ENCODE results near the gene MYH7.

MYH7 gene

DNA sequence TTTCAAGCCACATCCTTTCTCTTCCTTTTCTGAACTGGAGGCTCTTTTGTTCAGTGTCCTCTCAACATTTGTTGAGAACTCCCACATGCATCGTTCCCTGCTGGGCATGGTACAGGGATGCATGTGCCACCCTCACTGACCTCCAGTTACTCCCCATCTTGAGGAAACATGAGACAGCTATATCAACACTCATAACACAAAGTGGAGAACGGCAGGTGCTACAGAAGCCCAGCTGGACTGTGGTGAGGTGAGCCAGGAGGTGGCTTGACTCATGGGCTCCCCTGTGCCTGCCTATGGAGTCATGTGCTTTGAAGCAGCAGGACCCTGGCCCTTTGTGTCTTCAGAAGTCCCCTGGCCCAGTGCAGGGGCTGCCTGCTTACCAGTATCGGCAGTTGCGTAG lies 37.1 kb downstream of the MYH7 start:
- no peak for TF ChIP-seq EZH2phosphoT487 (conservative IDR thresholded peaks at IDR 0.05; ENCODE audit: low read length)
- TF ChIP-seq, protein P1, sequence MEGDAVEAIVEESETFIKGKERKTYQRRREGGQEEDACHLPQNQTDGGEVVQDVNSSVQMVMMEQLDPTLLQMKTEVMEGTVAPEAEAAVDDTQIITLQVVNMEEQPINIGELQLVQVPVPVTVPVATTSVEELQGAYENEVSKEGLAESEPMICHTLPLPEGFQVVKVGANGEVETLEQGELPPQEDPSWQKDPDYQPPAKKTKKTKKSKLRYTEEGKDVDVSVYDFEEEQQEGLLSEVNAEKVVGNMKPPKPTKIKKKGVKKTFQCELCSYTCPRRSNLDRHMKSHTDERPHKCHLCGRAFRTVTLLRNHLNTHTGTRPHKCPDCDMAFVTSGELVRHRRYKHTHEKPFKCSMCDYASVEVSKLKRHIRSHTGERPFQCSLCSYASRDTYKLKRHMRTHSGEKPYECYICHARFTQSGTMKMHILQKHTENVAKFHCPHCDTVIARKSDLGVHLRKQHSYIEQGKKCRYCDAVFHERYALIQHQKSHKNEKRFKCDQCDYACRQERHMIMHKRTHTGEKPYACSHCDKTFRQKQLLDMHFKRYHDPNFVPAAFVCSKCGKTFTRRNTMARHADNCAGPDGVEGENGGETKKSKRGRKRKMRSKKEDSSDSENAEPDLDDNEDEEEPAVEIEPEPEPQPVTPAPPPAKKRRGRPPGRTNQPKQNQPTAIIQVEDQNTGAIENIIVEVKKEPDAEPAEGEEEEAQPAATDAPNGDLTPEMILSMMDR (IDR thresholded peaks at IDR 0.05; ENCODE audit: insufficient read depth, low read length, poor library complexity, severe bottlenecking): no peak
- Histone ChIP-seq H3K4me2 (ENCODE audit: low read depth, low read length, poor library complexity, severe bottlenecking) (no peak overlapping the region), H3K79me2 (ENCODE audit: insufficient read depth, low read length) (no peaks in the 10 kb centered on the region), H3K4me3 (ENCODE audit: insufficient read depth, low read length, poor library complexity, severe bottlenecking) (no peak overlapping the region), H2AFZ (ENCODE audit: low read depth, low read length, severe bottlenecking) (no peak overlapping the region), H3K36me3 (ENCODE audit: low read length) (no peaks in the 10 kb centered on the region), H3K9me3 (ENCODE audit: insufficient read depth, low read length) (no peaks in the 10 kb centered on the region), H3K27ac (ENCODE audit: low read depth, low read length) (no peak overlapping the region), H3K27me3 (ENCODE audit: low read length) (no peaks in the 10 kb centered on the region), H3K9me2 (replicated peaks; ENCODE audit: insufficient read depth, low read length) (no peaks in the 10 kb centered on the region), H3K9ac (ENCODE audit: low read length) (no peak overlapping the region), H4K20me1 (ENCODE audit: low read depth, low read length) (no peaks in the 10 kb centered on the region), H3F3A (ENCODE audit: insufficient read depth) (no peaks in the 10 kb centered on the region)

DNA sequence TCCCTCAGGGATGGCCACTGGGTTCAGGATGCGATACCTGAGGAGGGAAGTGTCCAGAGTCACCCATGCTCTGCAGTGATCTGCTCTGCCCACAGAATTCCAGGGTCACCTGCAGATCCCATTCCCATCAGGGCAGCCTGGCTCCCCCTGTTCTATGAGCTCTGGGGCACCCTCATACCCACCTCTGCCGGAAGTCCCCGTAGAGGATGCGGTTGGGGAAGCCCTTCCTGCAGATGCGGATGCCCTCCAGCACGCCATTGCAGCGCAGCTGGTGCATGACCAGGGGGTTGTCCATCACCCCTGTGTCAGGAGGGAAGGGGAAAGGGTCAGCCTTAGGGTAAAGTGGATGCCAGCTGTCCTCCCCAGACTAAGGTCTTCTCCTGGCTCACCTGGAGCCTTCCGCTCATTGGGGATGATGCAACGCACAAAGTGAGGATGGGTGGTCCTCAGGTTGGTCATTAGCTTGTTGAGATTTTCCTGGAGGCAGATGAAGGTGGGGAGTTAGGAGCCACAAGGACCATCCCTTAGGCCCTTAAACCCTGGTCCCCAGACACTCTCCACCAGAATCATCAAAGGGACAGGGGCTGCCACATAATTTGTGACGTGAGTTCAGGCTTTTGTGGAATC lies 38.6 kb downstream of the MYH7 start:
- H3K79me2 ChIP-seq (ENCODE audit: insufficient read depth, low read length): no peaks in the 10 kb centered on the region
- H3K27ac ChIP-seq (ENCODE audit: low read depth, low read length): no peak overlapping the region
- no peaks in the 10 kb centered on the region for H3F3A ChIP-seq (ENCODE audit: insufficient read depth)
- H3K9ac ChIP-seq (ENCODE audit: low read length): no peak overlapping the region
- no peaks in the 10 kb centered on the region for H3K36me3 ChIP-seq (ENCODE audit: low read length)
- H2AFZ ChIP-seq (ENCODE audit: low read depth, low read length, severe bottlenecking): no peak overlapping the region
- H3K27me3 ChIP-seq (ENCODE audit: low read length): no peaks in the 10 kb centered on the region
- no peak overlapping the region for H3K4me2 ChIP-seq (ENCODE audit: low read depth, low read length, poor library complexity, severe bottlenecking)
- TF ChIP-seq, protein P1 (IDR thresholded peaks at IDR 0.05; ENCODE audit: insufficient read depth, low read length, poor library complexity, severe bottlenecking): no peak
- no peak for TF ChIP-seq EZH2phosphoT487 (conservative IDR thresholded peaks at IDR 0.05; ENCODE audit: low read length)
- H3K9me2 ChIP-seq (replicated peaks; ENCODE audit: insufficient read depth, low read length): no peaks in the 10 kb centered on the region
- H3K4me3 ChIP-seq (ENCODE audit: insufficient read depth, low read length, poor library complexity, severe bottlenecking): no peak overlapping the region
- no peaks in the 10 kb centered on the region for H4K20me1 ChIP-seq (ENCODE audit: low read depth, low read length)
- H3K9me3 ChIP-seq (ENCODE audit: insufficient read depth, low read length): no peaks in the 10 kb centered on the region

DNA sequence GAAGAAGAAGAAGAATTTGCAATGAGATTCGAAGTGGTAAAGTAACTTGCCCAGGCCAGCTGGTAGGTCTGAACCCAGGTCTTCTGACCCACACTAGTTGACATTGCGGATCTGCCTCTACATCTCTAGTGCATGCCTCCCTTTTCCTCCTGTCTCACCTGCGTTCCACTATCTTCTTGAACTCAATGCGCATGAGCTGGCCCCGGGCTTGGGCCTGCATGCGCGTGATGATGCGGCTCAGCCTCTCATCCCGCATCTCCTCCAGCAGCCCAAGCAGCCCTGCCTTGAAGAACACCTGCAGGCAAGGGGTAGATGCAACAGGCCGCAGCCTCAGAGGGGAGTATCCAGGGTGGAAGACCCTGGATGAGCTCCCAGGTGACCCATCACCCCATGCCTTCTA lies 39.3 kb downstream of the MYH7 start:
- no peaks in the 10 kb centered on the region for H3K9me3 ChIP-seq (ENCODE audit: insufficient read depth, low read length)
- no peak overlapping the region for H3K4me2 ChIP-seq (ENCODE audit: low read depth, low read length, poor library complexity, severe bottlenecking)
- TF ChIP-seq EZH2phosphoT487 (conservative IDR thresholded peaks at IDR 0.05; ENCODE audit: low read length): no peak
- TF ChIP-seq, protein P1 (IDR thresholded peaks at IDR 0.05; ENCODE audit: insufficient read depth, low read length, poor library complexity, severe bottlenecking): no peak

More for the DNA sequence above, 39.3 kb downstream of the MYH7 start:
- Histone ChIP-seq H3K27me3 (ENCODE audit: low read length) (no peaks in the 10 kb centered on the region), H4K20me1 (ENCODE audit: low read depth, low read length) (no peaks in the 10 kb centered on the region), H3K79me2 (ENCODE audit: insufficient read depth, low read length) (no peaks in the 10 kb centered on the region), H3F3A (ENCODE audit: insufficient read depth) (no peaks in the 10 kb centered on the region), H3K9ac (ENCODE audit: low read length) (no peak overlapping the region), H3K27ac (ENCODE audit: low read depth, low read length) (no peak overlapping the region), H3K9me2 (replicated peaks; ENCODE audit: insufficient read depth, low read length) (no peaks in the 10 kb centered on the region), H2AFZ (ENCODE audit: low read depth, low read length, severe bottlenecking) (no peak overlapping the region), H3K4me3 (ENCODE audit: insufficient read depth, low read length, poor library complexity, severe bottlenecking) (no peak overlapping the region), H3K36me3 (ENCODE audit: low read length) (no peaks in the 10 kb centered on the region)
